ENCODE results near the gene PHACTR1.

Gene PHACTR1

GRCh38 chr6:13038741-13039190 lies 322.2 kb downstream of the PHACTR1 start:
- DNase-seq, result no peak

GRCh38 chr6:13044390-13044789 lies 327.8 kb downstream of the PHACTR1 start:
- DNase-seq, result no peak

DNA sequence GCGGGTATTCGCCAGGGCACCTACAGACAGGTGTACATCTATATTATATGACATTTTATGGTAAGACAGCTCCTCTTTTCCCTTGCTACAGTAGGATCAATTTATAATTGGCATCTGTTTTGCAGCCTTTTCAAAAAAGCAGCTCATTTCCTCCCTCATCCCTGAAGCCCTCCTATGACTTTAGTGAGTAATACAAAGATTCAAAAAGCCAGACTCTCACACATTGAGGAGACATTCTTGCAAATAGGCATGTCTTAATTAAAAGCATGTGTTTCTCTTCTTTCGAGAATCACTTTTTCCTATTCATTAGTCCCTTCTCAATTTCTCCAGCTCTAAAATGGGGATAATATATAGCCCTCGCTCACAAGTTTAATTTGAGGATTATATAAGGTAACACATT lies 328.3 kb downstream of the PHACTR1 start:
- DNase-seq, result no peak

DNA sequence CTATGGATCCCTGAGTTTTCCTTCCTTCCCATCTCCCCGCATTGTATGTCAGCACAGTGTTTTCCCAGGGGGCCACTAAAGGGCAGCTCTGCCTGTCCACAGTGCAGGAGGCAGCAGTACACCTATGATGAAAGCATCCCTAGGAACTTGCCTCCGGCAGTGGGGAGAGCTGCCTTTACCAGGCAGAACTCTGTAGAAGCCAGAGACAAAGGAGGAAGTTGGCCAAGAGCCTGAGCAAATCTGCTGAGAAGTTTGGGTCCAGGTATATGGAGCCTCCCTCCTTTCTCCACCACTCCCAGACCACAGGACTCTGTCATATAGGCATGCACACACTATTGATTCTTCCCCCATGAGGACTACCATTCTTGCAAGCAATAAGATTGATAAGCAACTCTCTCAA lies 329.1 kb downstream of the PHACTR1 start:
- DNase-seq, result no peak

DNA sequence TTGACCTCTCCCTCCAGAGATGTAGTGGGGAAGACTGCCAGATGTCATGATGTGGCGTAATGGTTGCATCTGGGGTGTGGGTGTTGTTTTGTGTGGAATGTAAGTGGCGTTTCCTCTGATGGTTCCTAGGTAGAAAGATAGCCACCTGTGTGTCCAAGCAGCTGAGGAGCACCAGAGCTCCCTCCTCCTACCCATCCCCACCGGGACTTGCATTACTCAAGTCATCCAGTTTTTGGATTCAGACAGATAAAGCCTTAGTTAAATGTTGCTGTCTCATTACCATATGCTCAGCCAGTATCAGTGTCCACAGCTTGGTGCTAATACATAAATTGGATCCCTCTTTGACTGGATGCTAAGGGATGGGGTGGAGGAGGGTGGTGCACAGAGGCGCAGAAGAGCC lies 329.5 kb downstream of the PHACTR1 start:
- DNase-seq, result no peak

GRCh38 chr6:13048113-13048512 lies 331.5 kb downstream of the PHACTR1 start:
- DNase-seq, result no peak

DNA sequence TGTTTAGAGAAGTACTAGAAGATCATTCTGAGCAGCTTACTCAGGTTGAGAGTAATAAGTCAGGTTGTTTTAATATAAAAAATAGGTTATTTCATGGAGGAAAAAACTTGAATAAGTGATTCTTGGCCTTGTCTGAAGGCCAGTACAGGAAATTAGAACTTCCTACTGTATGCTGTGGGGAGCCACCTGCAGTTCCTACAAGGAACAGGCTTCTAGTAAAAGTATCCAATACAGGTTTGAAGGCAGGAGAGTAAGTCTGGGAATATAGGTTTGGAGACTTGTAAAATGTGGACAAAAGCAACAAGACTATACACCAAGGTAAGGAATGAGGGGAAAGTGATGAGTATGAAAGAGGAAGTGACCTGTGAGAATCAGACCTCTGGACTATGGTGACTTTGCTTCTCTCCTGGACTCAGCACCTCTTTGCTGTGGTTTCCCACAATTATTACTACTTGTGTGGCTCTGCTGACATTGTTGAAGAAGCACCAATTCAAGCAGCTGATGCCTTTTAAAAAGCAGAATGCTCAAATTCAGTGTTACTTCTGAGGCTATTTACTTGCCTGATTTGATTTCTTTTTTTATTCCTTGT lies 333.2 kb downstream of the PHACTR1 start:
- DNase-seq, result no peak

- DNase-seq, result no peak
These were observed 336.5 kb downstream of the PHACTR1 start for GRCh38 chr6:13053006-13053461.

GRCh38 chr6:13058051-13058450 lies 341.5 kb downstream of the PHACTR1 start:
- DNase-seq, result no peak

DNA sequence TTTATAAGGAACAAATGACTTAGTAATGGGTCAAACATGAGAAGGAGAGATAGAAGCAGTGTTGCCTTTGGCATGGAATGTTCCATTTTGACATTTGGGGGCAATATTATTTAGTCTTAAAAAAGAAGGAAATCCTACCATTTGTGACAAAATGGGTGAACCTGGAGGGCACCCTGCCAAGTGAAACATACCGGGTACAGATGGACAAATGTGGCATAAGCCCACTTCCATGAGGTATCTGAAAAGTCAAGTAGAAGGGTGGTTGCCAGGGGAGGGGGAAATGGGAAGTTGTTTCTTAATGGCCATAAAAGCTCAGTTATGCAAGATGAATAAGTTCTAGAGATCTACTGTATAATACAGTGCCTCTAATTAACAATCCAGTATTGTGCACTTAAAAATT lies 342.5 kb downstream of the PHACTR1 start:
- no peak for DNase-seq

GRCh38 chr6:13063300-13063918 lies 346.8 kb downstream of the PHACTR1 start:
- DNase-seq, result no peak

- no peak for DNase-seq
These were observed 349.0 kb downstream of the PHACTR1 start for GRCh38 chr6:13065581-13065980.

GRCh38 chr6:13066050-13066449 lies 349.5 kb downstream of the PHACTR1 start:
- DNase-seq, result no peak

GRCh38 chr6:13066820-13067219 lies 350.3 kb downstream of the PHACTR1 start:
- no peak for DNase-seq

- DNase-seq, result no peak
These were observed 352.1 kb downstream of the PHACTR1 start for GRCh38 chr6:13068586-13069210.

DNA sequence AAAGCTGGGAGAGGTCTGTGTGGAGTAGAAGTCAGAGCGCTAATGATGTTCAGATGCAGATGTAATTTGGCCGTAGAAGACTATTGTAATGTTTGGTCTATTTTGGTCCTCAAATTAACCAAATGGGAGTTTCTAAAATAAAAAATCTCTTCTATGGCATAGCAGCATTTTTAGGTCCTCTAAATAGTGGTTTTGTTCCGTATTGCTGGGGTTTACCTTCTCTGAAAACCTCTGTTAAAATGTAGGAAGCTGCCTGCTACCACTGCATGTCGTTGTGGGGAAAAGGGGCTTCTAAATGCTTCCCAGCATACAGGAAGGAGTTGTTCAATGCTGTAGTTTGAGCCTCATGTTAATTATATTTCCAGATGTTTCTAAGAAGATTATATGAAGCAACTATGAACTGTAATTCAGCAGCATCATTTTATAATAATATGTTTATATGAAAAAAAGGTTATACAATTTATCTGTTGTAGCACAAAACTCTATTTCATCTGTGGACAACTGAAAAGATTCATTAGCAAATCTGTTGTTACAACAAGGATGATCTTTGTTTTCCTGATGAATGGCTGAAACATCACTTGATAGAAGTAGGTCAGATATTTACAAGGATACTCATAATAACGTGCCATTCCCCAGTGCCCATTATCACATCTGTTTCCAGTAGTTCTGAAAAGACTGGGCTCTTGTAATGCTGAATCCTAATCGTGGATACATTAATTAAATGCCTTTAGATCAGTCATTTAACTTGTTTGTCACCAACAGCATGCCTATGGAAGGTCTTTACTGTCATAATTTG lies 355.2 kb downstream of the PHACTR1 start:
- DNase-seq, result no peak

DNA sequence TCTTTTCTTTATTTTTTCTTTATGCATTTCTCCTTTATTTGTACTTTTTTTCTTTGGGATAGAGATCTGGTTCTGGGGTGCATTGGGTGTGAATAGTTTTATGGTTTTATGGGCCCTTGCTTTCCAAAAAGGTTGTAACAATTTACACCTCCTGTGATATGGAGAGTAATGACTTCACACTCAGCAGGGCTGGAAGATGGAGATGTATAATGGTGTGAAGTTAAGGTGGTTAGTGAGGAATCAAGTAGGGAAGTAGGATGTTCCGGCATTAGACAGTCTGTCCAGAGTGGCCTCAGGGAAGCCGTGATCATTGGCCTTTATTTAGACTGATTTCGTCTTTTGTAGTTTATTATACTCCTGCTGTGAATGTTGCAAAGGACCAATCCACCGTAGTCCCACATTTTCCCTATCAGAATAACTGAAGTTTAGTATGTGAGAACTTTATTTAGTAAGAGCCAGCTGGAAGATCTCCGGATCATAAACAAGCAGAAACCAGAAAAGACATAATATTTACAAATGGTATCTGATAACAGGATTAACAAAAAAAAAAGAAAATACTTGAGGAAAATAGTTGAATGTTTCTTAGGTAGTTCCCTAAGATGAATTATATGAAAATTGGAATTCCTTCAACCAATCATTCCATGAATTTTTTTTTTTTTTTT lies 356.2 kb downstream of the PHACTR1 start:
- no peak for DNase-seq

DNA sequence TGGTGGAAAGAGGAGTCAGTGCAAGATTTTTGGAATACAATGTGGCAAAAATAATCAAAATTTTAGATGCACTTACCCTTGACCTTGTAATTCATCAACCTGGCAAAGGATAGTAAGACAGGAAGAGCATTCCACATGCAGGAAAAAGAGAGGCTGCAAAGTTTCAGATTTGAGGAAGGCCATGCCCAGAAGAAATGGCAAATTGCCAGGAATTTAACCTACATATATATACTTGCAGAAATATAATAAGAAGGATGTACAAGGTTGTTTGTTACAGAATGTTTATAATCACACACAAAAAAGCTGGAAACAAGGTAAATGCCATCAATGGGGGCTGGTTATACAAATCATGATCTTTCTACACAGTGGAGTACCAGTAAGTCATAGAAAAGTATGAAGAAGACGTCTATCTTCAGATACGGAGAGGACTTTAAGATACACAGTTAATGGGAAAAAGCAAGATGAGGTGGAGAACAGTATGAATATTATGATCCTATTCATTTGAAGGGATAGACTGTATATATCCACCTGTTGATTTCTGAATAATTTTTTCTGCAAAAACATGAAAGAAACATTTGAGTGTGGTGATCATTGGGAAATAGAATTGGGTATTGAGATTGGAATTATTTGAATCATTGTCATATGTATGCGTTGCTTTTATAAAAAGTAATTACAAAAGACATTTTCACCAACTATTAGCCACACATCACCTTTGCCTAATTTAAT lies 358.0 kb downstream of the PHACTR1 start:
- DNase-seq, result no peak

DNA sequence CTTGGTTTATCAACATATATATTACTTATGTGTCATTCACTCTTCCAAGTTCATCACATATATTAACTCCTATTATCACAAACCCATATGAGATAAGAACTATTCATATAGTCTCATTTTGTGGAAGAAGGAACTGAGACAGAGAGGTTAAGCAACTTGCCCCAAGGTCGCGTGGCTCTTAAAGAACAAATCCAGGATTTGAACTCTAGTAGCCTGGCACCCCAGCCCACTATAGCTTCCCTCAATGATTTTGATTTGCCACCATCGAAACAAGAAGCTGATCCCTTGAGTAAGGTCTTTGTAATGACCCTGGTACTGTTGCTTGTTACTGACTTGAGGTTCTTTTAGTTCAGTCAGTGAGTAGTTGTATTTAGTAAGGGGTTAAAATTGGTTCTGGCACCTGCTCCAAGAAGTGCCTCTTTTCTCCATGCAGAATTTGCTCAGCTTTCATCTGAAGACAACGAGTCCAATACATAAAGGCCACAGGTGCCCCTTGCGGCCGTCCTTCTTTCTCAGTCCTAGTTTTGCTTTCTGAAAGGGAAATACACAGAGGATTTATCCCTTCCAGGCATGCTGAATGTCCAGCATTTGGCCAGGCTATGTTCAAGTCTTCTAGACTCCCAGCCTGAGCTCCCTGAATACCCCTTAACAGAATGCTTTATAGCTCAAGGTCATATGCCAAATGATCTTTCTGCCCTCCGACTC lies 358.7 kb downstream of the PHACTR1 start:
- no peak for DNase-seq

DNA sequence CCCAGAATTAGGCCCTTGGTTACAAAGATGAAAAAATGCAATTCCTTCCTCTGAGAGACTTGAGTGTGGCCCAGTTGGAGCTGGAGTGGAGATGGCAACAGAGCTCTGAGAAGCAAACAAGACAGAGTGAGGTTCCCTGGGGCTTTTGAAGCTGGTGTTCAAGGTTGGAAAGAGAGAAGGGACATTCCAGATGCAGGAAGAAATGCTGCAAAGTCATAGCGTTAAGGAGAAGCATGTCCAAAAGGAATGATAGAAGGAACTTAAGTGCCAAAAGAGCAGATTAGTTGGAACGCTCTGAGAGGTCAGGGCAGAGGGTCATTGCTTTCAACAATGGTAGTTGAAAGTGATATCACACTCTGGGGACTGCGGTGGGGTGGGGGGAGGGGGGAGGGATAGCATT lies 360.0 kb downstream of the PHACTR1 start:
- no peak for DNase-seq

DNA sequence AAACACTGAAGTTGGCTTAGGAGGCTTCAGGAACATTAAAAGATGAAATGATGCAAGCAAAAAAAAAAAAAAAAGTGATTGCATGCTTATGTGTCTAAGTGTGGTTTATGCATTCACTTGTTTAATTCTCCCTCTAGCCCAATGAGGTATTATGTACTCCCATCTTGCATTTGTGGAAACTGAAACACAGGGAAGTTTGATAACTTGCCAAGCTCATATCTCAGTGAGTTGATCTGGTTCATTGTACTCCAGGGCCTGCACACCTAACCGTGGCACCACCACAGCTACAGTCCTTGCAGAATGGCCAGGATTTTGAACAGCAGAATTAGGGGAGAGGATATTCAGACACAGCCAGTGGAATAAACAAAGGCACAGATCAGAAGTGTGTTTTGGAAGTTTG lies 360.6 kb downstream of the PHACTR1 start:
- DNase-seq, result no peak

Data from DMS 273 treated with DMSO at 0.1 percent for 48 hours (cell line).